Neural crest cell (in vitro differentiated cells): ENCODE results near the gene CCNF. TPM values are rescaled to one million over a fixed set of nuclear protein-coding genes. Genes with fewer than 3 reads are reported as not detected.

ENCODE experiments used
- DNase-seq: peaks from one replicate; pipeline ENCODE4 v3.0.0; 2021; ENCODE audit warnings: low read depth, mixed read lengths, low spot score
- H3K27ac Mint-ChIP-seq: one replicate; pipeline ENCODE4 v1.8.0; 2021; ENCODE audit warnings: mild to moderate bottlenecking, mixed read lengths; ENCODE audit not compliant: unreplicated experiment
- H3K27me3 Mint-ChIP-seq: 2 replicates; pipeline ENCODE4 v1.8.0; 2021; ENCODE audit warnings: low read depth, mild to moderate bottlenecking, mixed read lengths
- H3K36me3 Mint-ChIP-seq: 2 replicates; pipeline ENCODE4 v1.8.0; 2021; ENCODE audit warnings: low read depth, mild to moderate bottlenecking, mixed read lengths
- H3K4me1 Mint-ChIP-seq: 2 replicates; pipeline ENCODE4 v1.8.0; 2021; ENCODE audit warnings: mixed read lengths
- H3K4me3 Mint-ChIP-seq: one replicate; pipeline ENCODE4 v1.8.0; 2021; ENCODE audit warnings: mild to moderate bottlenecking, mixed read lengths
- H3K9me3 Mint-ChIP-seq: 2 replicates; pipeline ENCODE4 v1.8.0; 2021; ENCODE audit warnings: mixed read lengths
- total RNA-seq: library from RNA; stranded (reverse); gene quantifications from 2 replicates; pipeline ENCODE4 v1.2.1, GENCODE V29; 2021
- TF ChIP-seq, protein P1 (sequence below): fragments of 200-600 bp; sonication (generic); conservative IDR thresholded peaks from 2 replicates; pipeline ENCODE4 v1.5.0; 2021; ENCODE audit warnings: antibody characterized with exemption, mild to moderate bottlenecking

Gene CCNF
- total RNA-seq, 1 donor from 2014 or later: 67.5 TPM

- DNase-seq: no peak
- TF ChIP-seq, protein P1, sequence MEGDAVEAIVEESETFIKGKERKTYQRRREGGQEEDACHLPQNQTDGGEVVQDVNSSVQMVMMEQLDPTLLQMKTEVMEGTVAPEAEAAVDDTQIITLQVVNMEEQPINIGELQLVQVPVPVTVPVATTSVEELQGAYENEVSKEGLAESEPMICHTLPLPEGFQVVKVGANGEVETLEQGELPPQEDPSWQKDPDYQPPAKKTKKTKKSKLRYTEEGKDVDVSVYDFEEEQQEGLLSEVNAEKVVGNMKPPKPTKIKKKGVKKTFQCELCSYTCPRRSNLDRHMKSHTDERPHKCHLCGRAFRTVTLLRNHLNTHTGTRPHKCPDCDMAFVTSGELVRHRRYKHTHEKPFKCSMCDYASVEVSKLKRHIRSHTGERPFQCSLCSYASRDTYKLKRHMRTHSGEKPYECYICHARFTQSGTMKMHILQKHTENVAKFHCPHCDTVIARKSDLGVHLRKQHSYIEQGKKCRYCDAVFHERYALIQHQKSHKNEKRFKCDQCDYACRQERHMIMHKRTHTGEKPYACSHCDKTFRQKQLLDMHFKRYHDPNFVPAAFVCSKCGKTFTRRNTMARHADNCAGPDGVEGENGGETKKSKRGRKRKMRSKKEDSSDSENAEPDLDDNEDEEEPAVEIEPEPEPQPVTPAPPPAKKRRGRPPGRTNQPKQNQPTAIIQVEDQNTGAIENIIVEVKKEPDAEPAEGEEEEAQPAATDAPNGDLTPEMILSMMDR: no peak
- peaks cover 23% of the 10 kb centered on the region for H3K4me1 Mint-ChIP-seq
- H3K27ac Mint-ChIP-seq: no peak overlapping the region
- H3K27me3 Mint-ChIP-seq: no peaks in the 10 kb centered on the region
- H3K9me3 Mint-ChIP-seq: no peaks in the 10 kb centered on the region
- no peaks in the 10 kb centered on the region for H3K36me3 Mint-ChIP-seq
- H3K4me3 Mint-ChIP-seq: no peak overlapping the region
These were observed 58.8 kb downstream of the CCNF start for GRCh38 chr16:2487903-2488531.

- no peak overlapping the region for H3K4me3 Mint-ChIP-seq
- H3K27ac Mint-ChIP-seq: no peak overlapping the region
- no peaks in the 10 kb centered on the region for H3K36me3 Mint-ChIP-seq
- H3K27me3 Mint-ChIP-seq: no peaks in the 10 kb centered on the region
- H3K9me3 Mint-ChIP-seq: no peaks in the 10 kb centered on the region
- TF ChIP-seq, protein P1: no peak
- peaks cover 15% of the 10 kb centered on the region for H3K4me1 Mint-ChIP-seq
- no peak for DNase-seq
These were observed 60.3 kb downstream of the CCNF start for GRCh38 chr16:2489581-2489980.

DNA sequence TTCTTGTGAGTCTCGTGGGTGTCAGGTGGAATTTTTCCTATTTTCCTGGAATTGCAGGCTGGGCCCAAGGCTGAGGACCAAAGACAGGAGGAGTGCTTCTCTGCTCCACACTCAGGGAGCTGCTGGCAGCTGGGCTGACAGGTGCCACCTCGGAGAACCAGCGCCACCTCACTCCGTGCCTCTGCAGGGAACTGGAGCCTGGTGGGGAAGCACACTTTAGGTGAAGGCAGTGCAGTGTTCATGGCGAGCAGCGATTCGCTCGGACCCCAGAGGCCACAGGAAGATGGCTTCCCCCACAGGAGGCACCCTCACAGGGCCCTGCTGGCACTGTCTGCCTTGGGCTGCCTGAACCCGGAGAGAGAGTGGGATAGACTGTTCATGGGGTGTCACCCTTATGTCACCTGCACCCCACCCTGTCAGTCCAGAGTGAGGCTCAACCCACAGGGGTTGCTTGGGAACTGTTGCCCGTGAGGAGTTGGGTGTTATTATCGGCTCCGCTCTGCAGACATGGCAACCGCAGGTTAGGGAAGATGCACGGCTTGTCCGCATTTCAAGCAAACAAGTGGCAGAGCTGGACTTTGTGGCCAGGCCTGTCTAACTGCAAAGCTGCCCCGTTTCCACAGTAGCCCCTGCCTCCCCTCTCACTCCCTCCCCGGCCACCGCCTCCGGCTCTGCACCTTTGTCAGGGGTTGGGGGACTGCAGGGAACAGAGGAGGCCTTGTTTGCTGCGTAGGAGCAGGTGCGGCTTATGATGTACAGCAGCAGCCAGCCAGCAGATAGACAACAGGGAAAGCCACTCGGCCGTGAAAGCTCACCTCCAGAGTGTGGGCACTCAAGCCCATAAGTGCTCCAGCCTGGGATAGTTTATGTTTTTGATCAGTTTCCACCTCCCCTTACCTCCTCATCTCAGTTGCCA, 61.2 kb downstream of the CCNF start:
- no peak for DNase-seq
- no peak overlapping the region for H3K4me3 Mint-ChIP-seq
- no peaks in the 10 kb centered on the region for H3K9me3 Mint-ChIP-seq
- TF ChIP-seq, protein P1: no peak
- no peaks in the 10 kb centered on the region for H3K36me3 Mint-ChIP-seq
- peak overlapping the region; percentile 43 for H3K27ac Mint-ChIP-seq
- peaks cover 8% of the 10 kb centered on the region for H3K4me1 Mint-ChIP-seq
- H3K27me3 Mint-ChIP-seq: no peaks in the 10 kb centered on the region

GRCh38 chr16:2492292-2492691, 63.0 kb downstream of the CCNF start:
- DNase-seq: no peak
- Mint-ChIP-seq H3K9me3 (no peaks in the 10 kb centered on the region), H3K36me3 (no peaks in the 10 kb centered on the region), H3K27me3 (no peaks in the 10 kb centered on the region), H3K27ac (no peak overlapping the region), H3K4me3 (no peak overlapping the region), H3K4me1 (peaks cover 4% of the 10 kb centered on the region)
- TF ChIP-seq, protein P1: no peak

DNA sequence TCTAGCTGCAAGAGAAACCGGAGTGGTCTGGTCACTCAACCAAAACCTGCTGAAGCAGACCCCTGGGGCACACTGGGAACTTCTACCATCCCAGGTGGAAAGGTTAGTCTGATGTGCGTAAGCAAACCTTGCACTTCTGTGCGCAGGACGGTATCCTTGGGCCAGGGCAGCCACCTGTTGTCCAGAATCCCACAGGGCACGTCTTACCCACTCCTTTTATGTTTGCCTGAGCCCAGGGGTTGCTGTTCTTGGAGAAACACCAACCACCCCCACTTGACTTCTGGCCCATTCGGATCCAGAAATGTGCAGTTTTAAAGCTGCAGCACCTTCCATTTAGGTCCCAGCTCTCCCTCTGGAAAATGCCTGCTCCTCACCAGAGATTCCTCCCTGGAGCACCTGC, 64.4 kb downstream of the CCNF start:
- TF ChIP-seq, protein P1: no peak
- Mint-ChIP-seq H3K9me3 (no peaks in the 10 kb centered on the region), H3K4me3 (no peak overlapping the region), H3K36me3 (no peaks in the 10 kb centered on the region), H3K27ac (no peak overlapping the region), H3K27me3 (no peaks in the 10 kb centered on the region), H3K4me1 (no peaks in the 10 kb centered on the region)
- DNase-seq: no peak
